Measurements from ENCODE around the gene CLCNKB. TPM values are rescaled to one million over a fixed set of nuclear protein-coding genes. Genes with fewer than 3 reads are reported as not detected.

CLCNKB gene
- total and polyA plus RNA-seq, 2 of the 13 experiments (the other 11 are each of a cell fraction or from before 2014, with no cell fraction given) = 0.04 TPM; not detected in 1

DNA sequence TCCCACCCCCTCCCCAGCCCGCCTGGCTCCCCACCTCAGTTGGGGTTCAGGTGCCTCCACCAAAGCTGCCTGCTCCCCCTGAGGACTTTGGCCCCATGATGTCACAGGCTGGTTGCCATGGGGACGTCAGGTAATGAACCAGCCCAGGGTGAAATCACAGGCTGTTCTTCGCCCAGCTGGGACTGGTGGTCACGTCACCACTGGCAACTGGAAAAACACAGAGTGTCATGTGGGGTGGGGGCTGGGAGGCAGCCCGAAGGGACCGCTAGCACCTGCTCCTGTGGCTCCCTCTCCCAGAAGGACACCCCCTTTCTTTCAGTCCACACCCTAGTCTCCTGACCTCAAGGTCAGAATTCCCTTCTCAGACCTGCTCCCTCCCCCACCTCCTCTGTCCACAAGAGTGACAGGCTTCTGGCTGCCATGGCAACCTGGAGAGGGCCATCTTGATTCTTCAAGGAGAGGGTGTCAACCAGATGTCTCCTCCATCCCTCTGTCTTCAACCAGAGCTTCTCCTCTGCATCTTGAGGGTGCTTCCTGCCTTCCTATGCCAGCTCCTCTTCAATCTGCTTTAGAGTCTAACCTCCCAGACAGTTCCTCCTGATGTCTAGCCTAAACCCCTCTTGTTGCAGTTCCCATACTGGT lies 23.7 kb downstream of the CLCNKB start (continued):
- TF ChIP-seq SP5 (CRISPR knock-in tag; IDR thresholded peaks at IDR 0.05; ENCODE audit: borderline replicate concordance, low read depth) (no peak), IKZF4 (CRISPR knock-in tag; IDR thresholded peaks at IDR 0.05; ENCODE audit: borderline replicate concordance, low read depth, not compliant biosample characterization) (no peak), HDAC2 (CRISPR knock-in tag; IDR thresholded peaks at IDR 0.05) (no peak), ZNF329 (CRISPR knock-in tag; IDR thresholded peaks at IDR 0.05; ENCODE audit: low read depth) (no peak), DMAP1 (CRISPR knock-in tag; IDR thresholded peaks at IDR 0.05) (no peak), ZNF749 (CRISPR knock-in tag; IDR thresholded peaks at IDR 0.05; ENCODE audit: borderline replicate concordance) (no peak), FIP1L1 (IDR thresholded peaks at IDR 0.05; ENCODE audit: borderline replicate concordance, insufficient read depth, low read depth, low read length) (no peak), ZNF839 (CRISPR knock-in tag; IDR thresholded peaks at IDR 0.05; ENCODE audit: borderline replicate concordance) (no peak), KLF15 (CRISPR knock-in tag; IDR thresholded peaks at IDR 0.05; ENCODE audit: borderline replicate concordance) (no peak), ARNT2 (CRISPR knock-in tag; IDR thresholded peaks at IDR 0.05; ENCODE audit: low read depth) (no peak), ZNF432 (CRISPR knock-in tag; IDR thresholded peaks at IDR 0.05; ENCODE audit: borderline replicate concordance) (no peak), EEA1 (CRISPR knock-in tag; IDR thresholded peaks at IDR 0.05; ENCODE audit: borderline replicate concordance) (no peak), HNF4A (CRISPR knock-in tag; IDR thresholded peaks at IDR 0.05) (peak; percentile 62), REPIN1 (CRISPR knock-in tag; IDR thresholded peaks at IDR 0.05; ENCODE audit: borderline replicate concordance, low read depth) (no peak), SALL2 (CRISPR knock-in tag; IDR thresholded peaks at IDR 0.05) (no peak), ZNF17 (CRISPR knock-in tag; IDR thresholded peaks at IDR 0.05) (no peak), HNRNPL (IDR thresholded peaks at IDR 0.05; ENCODE audit: low read depth, low read length) (0 out of 2 replicates have a peak, but pooled peaks have one; percentile 44), GATAD1 (CRISPR knock-in tag; IDR thresholded peaks at IDR 0.05) (no peak), ZNF501 (CRISPR knock-in tag; IDR thresholded peaks at IDR 0.05) (no peak), NR2F1 (CRISPR knock-in tag; IDR thresholded peaks at IDR 0.05) (0 out of 4 replicates have a peak, but pooled peaks of 1 of the 2 experiments have one; percentile 22), ZNF672 (CRISPR knock-in tag; IDR thresholded peaks at IDR 0.05) (no peak), ZBTB37 (CRISPR knock-in tag; IDR thresholded peaks at IDR 0.05) (no peak), TGIF2 (CRISPR knock-in tag; IDR thresholded peaks at IDR 0.05) (no peak)
- TF ChIP-seq, protein P1, sequence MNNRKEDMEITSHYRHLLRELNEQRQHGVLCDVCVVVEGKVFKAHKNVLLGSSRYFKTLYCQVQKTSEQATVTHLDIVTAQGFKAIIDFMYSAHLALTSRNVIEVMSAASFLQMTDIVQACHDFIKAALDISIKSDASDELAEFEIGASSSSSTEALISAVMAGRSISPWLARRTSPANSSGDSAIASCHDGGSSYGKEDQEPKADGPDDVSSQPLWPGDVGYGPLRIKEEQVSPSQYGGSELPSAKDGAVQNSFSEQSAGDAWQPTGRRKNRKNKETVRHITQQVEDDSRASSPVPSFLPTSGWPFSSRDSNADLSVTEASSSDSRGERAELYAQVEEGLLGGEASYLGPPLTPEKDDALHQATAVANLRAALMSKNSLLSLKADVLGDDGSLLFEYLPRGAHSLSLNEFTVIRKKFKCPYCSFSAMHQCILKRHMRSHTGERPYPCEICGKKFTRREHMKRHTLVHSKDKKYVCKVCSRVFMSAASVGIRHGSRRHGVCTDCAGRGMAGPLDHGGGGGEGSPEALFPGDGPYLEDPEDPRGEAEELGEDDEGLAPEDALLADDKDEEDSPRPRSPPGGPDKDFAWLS (CRISPR knock-in tag; IDR thresholded peaks at IDR 0.05; ENCODE audit: borderline replicate concordance) = no peak
- TF ChIP-seq, protein P2, sequence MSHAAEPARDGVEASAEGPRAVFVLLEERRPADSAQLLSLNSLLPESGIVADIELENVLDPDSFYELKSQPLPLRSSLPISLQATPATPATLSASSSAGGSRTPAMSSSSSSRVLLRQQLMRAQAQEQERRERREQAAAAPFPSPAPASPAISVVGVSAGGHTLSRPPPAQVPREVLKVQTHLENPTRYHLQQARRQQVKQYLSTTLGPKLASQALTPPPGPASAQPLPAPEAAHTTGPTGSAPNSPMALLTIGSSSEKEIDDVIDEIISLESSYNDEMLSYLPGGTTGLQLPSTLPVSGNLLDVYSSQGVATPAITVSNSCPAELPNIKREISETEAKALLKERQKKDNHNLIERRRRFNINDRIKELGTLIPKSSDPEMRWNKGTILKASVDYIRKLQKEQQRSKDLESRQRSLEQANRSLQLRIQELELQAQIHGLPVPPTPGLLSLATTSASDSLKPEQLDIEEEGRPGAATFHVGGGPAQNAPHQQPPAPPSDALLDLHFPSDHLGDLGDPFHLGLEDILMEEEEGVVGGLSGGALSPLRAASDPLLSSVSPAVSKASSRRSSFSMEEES (CRISPR knock-in tag; IDR thresholded peaks at IDR 0.05) = 0 out of 2 replicates have a peak, but pooled peaks have one; percentile 17

Measured in HepG2 (cell line).